GM13977 (cell line): ENCODE measurements around the gene NEXN.
A peak's percentile ranks its signal among the peaks of the same experiment; 100 is the strongest.

ENCODE experiments used
- DNase-seq: peaks from one replicate; pipeline ENCODE4 v3.0.0; 2012; ENCODE audit warnings: low spot score
- CTCF ChIP-seq: IDR thresholded peaks from 2 replicates; pipeline ENCODE4 v1.5.1; 2012; ENCODE audit warnings: mild to moderate bottlenecking, control low read depth; ENCODE audit not compliant: insufficient read depth; ENCODE audit errors: extremely low read depth, missing control alignments
- in situ Hi-C: fragments of 300-500 bp; cut with MboI; formaldehyde crosslinking; loops from one replicate; pipeline ENCODE4 v1.12.0; 2022; ENCODE audit warnings: low sequenced_read_pairs, low pct_unique_long_range_greater_than_20kb, mixed read lengths, inconsistent platforms; ENCODE audit not compliant: unreplicated experiment

Gene NEXN

GRCh38 chr1:77940921-77941570, 52.6 kb downstream of the NEXN start:
- no peak for TF ChIP-seq CTCF
- no peak for DNase-seq
- in situ Hi-C loops, result no loop called here

- in situ Hi-C loops, result no loop called here
- DNase-seq, result no peak
- no peak for TF ChIP-seq CTCF
Measured at GRCh38 chr1:77942400-77943140, 54.1 kb downstream of the NEXN start.

DNA sequence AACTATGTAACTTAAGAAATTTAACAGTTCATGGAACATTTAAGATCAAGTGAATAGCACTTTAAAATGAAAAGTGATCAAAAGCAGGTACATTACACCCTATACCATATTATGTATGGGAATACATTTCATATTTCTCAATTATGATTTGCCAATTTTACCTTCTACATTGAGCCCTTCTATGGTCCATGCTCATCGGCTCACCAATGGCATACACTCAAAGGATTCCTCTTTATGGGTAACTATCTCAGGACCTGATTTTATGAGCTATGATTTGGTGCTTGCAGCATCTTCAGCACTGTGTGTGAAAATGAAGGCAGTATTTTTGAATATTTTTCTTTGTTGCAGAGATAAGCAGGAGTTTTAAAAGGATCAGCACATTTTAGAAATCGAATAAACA, 56.9 kb downstream of the NEXN start:
- in situ Hi-C loops, result no loop called here
- no peak for TF ChIP-seq CTCF
- no peak for DNase-seq

DNA sequence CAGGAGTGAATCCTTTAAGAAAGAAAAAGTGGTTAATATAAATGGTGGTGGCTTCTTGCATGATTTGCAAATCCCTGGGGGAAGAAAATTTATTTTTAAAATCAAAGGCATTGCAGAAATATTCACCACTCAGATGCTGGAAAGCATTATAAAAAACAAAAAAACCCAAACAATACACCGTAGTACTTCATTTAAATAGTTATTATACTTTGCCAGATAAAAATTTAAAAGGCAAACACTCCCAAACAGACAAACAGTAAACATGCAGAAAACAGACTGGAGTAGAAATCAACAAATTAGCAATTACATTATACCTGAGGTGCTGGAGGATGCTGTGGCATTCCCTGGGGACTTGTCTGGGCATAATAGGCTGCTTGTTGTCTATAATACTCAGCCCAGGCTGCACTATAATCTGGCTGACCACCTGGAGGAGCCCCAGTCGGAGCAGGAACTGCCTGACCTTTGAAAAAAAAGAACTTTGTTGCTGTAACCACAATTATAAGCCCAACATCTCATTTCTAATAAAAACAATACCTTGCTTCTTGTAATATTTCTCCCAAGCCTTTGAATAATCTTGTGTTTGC, 60.5 kb downstream of the NEXN start:
- DNase-seq, result no peak
- peak; percentile 27 for TF ChIP-seq CTCF
- in situ Hi-C loops, result no loop called here

- in situ Hi-C loops, result no loop called here
- DNase-seq, result no peak
- no peak for TF ChIP-seq CTCF
Measured at GRCh38 chr1:77950873-77951272, 62.4 kb downstream of the NEXN start.

GRCh38 chr1:77951328-77951727, 62.9 kb downstream of the NEXN start:
- in situ Hi-C loops, result no loop called here
- DNase-seq, result no peak

More at GRCh38 chr1:77951328-77951727, 62.9 kb downstream of the NEXN start:
- no peak for TF ChIP-seq CTCF
